Astrocyte (in vitro differentiated cells and primary cell): ENCODE measurements around the gene USP40. TPM values are rescaled to one million over a fixed set of nuclear protein-coding genes. Genes with fewer than 3 reads are reported as not detected.

Experiments used
- DNase-seq: peaks from one replicate; pipeline ENCODE4 v3.0.0-alpha.2; 2010; ENCODE audit warnings: low read depth
- FAIRE-seq: peaks from 2 replicates; lab custom pipeline; 2011; peaks lifted over from hg19 to GRCh38; lab: Jason Lieb, UNC
- H2AFZ ChIP-seq: 2 replicates; pipeline ENCODE4 v1.6.0; 2012; ENCODE audit warnings: low read depth, low read length, inconsistent platforms
- H3K27ac ChIP-seq: 2 replicates; pipeline ENCODE4 v1.5.1; 2011; ENCODE audit warnings: low read depth, low read length, inconsistent platforms
- H3K27me3 ChIP-seq: 2 replicates; pipeline ENCODE4 v1.6.0; 2011; ENCODE audit warnings: low read length, inconsistent platforms; ENCODE audit not compliant: insufficient read depth
- H3K36me3 ChIP-seq: 2 replicates; pipeline ENCODE4 v1.5.1; 2011; ENCODE audit warnings: low read length, inconsistent platforms; ENCODE audit not compliant: insufficient read depth
- H3K4me1 ChIP-seq: 2 replicates; pipeline ENCODE4 v1.5.1; 2011; ENCODE audit warnings: low read length, inconsistent platforms; ENCODE audit not compliant: insufficient read depth
- H3K4me2 ChIP-seq: 2 replicates; pipeline ENCODE4 v1.6.0; 2012; ENCODE audit warnings: low read length, inconsistent platforms
- H3K4me3 ChIP-seq: 2 replicates; pipeline ENCODE4 v1.5.1; 2011; ENCODE audit warnings: low read depth, mild to moderate bottlenecking, low read length, inconsistent platforms; ENCODE audit not compliant: insufficient read depth
- H3K79me2 ChIP-seq: 2 replicates; pipeline ENCODE4 v1.6.0; 2012; ENCODE audit warnings: mild to moderate bottlenecking, low read length, inconsistent platforms; ENCODE audit not compliant: insufficient read depth
- H3K9ac ChIP-seq: 2 replicates; pipeline ENCODE4 v1.6.0; 2012; ENCODE audit warnings: mild to moderate bottlenecking, low read length, inconsistent platforms
- H3K9me3 ChIP-seq: 2 replicates; pipeline ENCODE4 v1.5.1; 2012; ENCODE audit warnings: low read depth, mild to moderate bottlenecking, low read length, inconsistent platforms; ENCODE audit not compliant: insufficient read depth
- H4K20me1 ChIP-seq: 2 replicates; pipeline ENCODE4 v1.6.0; 2012; ENCODE audit warnings: low read length, inconsistent platforms; ENCODE audit not compliant: insufficient read depth
- H3K27ac Mint-ChIP-seq: one replicate; pipeline ENCODE4 v1.8.0; 2021; ENCODE audit warnings: mild to moderate bottlenecking, mixed read lengths; ENCODE audit not compliant: unreplicated experiment
- H3K27me3 Mint-ChIP-seq: one replicate; pipeline ENCODE4 v1.8.0; 2021; ENCODE audit warnings: low read depth, mixed read lengths; ENCODE audit not compliant: unreplicated experiment
- H3K36me3 Mint-ChIP-seq: one replicate; pipeline ENCODE4 v1.8.0; 2021; ENCODE audit warnings: low read depth, mixed read lengths; ENCODE audit not compliant: unreplicated experiment
- H3K4me1 Mint-ChIP-seq: one replicate; pipeline ENCODE4 v1.8.0; 2021; ENCODE audit warnings: low read depth, mixed read lengths; ENCODE audit not compliant: unreplicated experiment
- H3K4me3 Mint-ChIP-seq: one replicate; pipeline ENCODE4 v1.8.0; 2021; ENCODE audit warnings: mild to moderate bottlenecking, moderate library complexity, mixed read lengths; ENCODE audit not compliant: unreplicated experiment
- H3K9me3 Mint-ChIP-seq: one replicate; pipeline ENCODE4 v1.8.0; 2021; ENCODE audit warnings: mild to moderate bottlenecking, mixed read lengths; ENCODE audit not compliant: unreplicated experiment
- CTCF ChIP-seq: IDR thresholded peaks from 2 replicates; pipeline ENCODE4 v1.5.1; 2011; ENCODE audit warnings: low read depth, mild to moderate bottlenecking, inconsistent platforms, low read length, moderate library complexity; ENCODE audit not compliant: insufficient read depth
- EZH2 ChIP-seq: IDR thresholded peaks from 2 replicates; pipeline ENCODE4 v1.6.1; 2012; ENCODE audit warnings: mild to moderate bottlenecking, low read length, inconsistent platforms; ENCODE audit not compliant: insufficient read depth
- total RNA-seq: library from RNA; stranded (reverse); gene quantifications from 2 replicates; pipeline ENCODE4 v1.2.1, GENCODE V29; 2021

Gene USP40
- total RNA-seq, 1 donor from 2014 or later, result 25.4 TPM

GRCh38 chr2:233453916-233454315 lies 112.7 kb downstream of the USP40 start:
- no peaks in the 10 kb centered on the region for H3K4me1 Mint-ChIP-seq
- no peak overlapping the region for H3K4me2 ChIP-seq

GRCh38 chr2:233453111-233453915 lies 113.3 kb downstream of the USP40 start:
- Mint-ChIP-seq H3K36me3 (peaks cover 11% of the 10 kb centered on the region), H3K27ac (no peak overlapping the region), H3K4me1 (no peaks in the 10 kb centered on the region), H3K27me3 (no peaks in the 10 kb centered on the region), H3K9me3 (no peaks in the 10 kb centered on the region), H3K4me3 (no peak overlapping the region)
- Histone ChIP-seq H3K27me3 (no peaks in the 10 kb centered on the region), H4K20me1 (no peaks in the 10 kb centered on the region), H3K9ac (no peak overlapping the region), H3K79me2 (no peaks in the 10 kb centered on the region), H3K27ac (no peak overlapping the region), H3K4me1 (no peaks in the 10 kb centered on the region), H3K4me2 (no peak overlapping the region), H3K36me3 (peaks cover 17% of the 10 kb centered on the region), H3K4me3 (no peak overlapping the region), H3K9me3 (no peaks in the 10 kb centered on the region), H2AFZ (no peak overlapping the region)
- TF ChIP-seq EZH2 (no peak), CTCF (no peak)
- no peak for FAIRE-seq
- DNase-seq, result no peak

More at GRCh38 chr2:233453916-233454315, 112.7 kb downstream of the USP40 start:
- Histone ChIP-seq H2AFZ (no peak overlapping the region), H3K9ac (no peak overlapping the region), H3K36me3 (peaks cover 17% of the 10 kb centered on the region), H3K4me1 (no peaks in the 10 kb centered on the region), H3K79me2 (no peaks in the 10 kb centered on the region), H3K9me3 (no peaks in the 10 kb centered on the region), H3K27ac (no peak overlapping the region), H4K20me1 (no peaks in the 10 kb centered on the region), H3K27me3 (no peaks in the 10 kb centered on the region), H3K4me3 (no peak overlapping the region)
- FAIRE-seq, result no peak
- Mint-ChIP-seq H3K27me3 (no peaks in the 10 kb centered on the region), H3K4me3 (no peak overlapping the region), H3K9me3 (no peaks in the 10 kb centered on the region), H3K27ac (no peak overlapping the region), H3K36me3 (peaks cover 10% of the 10 kb centered on the region)
- no peak for DNase-seq
- TF ChIP-seq EZH2 (no peak), CTCF (no peak)

- Histone ChIP-seq H3K4me2 (no peak overlapping the region), H3K4me3 (no peak overlapping the region), H3K4me1 (no peaks in the 10 kb centered on the region), H3K36me3 (peaks cover 17% of the 10 kb centered on the region), H3K27me3 (no peaks in the 10 kb centered on the region), H3K9ac (no peak overlapping the region), H2AFZ (no peak overlapping the region), H3K9me3 (no peaks in the 10 kb centered on the region), H3K27ac (no peak overlapping the region), H3K79me2 (no peaks in the 10 kb centered on the region), H4K20me1 (no peaks in the 10 kb centered on the region)
- Mint-ChIP-seq H3K27me3 (no peaks in the 10 kb centered on the region), H3K27ac (no peak overlapping the region), H3K4me3 (no peak overlapping the region), H3K9me3 (no peaks in the 10 kb centered on the region), H3K4me1 (no peaks in the 10 kb centered on the region), H3K36me3 (peaks cover 12% of the 10 kb centered on the region)
- TF ChIP-seq CTCF, result no peak
- TF ChIP-seq EZH2, result no peak
- no peak for FAIRE-seq
- no peak for DNase-seq
Measured at GRCh38 chr2:233451950-233452349, 114.6 kb downstream of the USP40 start.
